ENCODE data around the gene MED27. TPM values are rescaled to one million over a fixed set of nuclear protein-coding genes. Genes with fewer than 3 reads are reported as not detected.
"Not testable (repeated sequence)": the region's sequence is repeated elsewhere in the genome, so short reads cannot be mapped to it uniquely, and the experiment has no call there.

Gene MED27
- total RNA-seq, 1 donor from 2014 or later: 19.1 TPM

- DNase-seq (ENCODE audit: extremely low read depth, low read depth, low spot score): no peak
These were observed 142.2 kb downstream of the MED27 start for GRCh38 chr9:131937451-131937850.

GRCh38 chr9:131936929-131937328 lies 142.7 kb downstream of the MED27 start:
- DNase-seq (ENCODE audit: extremely low read depth, low read depth, low spot score): no peak

GRCh38 chr9:131934673-131935072 lies 145.0 kb downstream of the MED27 start:
- DNase-seq (ENCODE audit: extremely low read depth, low read depth, low spot score): no peak

DNA sequence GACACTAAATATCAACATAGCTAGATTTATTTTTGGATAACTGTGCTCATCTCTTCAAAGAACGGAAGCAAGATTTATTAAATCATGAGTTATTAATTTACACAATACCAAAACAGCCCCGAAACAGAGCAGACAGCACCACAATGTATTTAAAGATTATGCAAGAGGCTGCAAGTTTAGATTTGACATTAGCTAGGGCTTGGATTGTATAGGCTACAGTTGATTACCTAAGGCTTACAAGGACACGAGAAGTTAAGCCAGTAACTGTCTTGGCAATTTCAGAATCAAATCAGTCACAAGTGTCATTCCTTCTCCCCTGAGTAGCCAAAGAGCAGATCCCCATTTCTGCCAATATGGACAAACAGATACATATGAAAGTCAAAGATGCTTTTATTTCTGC lies 152.6 kb downstream of the MED27 start:
- DNase-seq (ENCODE audit: extremely low read depth, low read depth, low spot score): no peak

DNA sequence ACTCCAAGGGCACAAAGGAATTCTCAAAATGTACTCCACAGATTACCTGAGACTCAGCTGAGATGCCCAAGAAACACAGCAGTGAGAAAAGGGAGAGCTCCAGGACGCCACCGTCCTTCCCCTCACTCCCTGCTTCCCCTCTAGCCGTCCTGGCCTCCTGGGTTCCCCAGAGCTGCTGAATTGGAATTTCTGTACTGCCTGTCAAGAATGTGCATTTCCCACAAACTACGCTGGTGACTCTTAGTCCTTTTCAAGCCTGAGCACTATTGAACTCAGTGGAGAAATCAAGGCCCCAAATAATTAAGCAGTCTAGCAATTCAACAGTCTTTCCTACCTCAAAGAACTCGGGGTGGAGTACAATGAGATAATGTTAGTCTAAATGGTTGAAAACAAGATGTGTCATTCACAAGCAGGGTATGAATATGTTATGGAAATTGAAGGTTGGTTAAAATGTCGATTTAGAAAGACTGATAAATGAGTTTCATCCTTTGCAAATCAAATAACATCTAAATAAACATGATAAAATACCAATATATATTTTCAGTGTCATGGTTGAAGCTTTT lies 153.2 kb downstream of the MED27 start:
- no peak for DNase-seq (ENCODE audit: extremely low read depth, low read depth, low spot score)

GRCh38 chr9:131925677-131926177 lies 153.9 kb downstream of the MED27 start:
- DNase-seq (ENCODE audit: extremely low read depth, low read depth, low spot score): no peak

- DNase-seq (ENCODE audit: extremely low read depth, low read depth, low spot score): no peak
These were observed 155.9 kb downstream of the MED27 start for GRCh38 chr9:131923766-131924165.

- no peak for DNase-seq (ENCODE audit: extremely low read depth, low read depth, low spot score)
These were observed 156.5 kb downstream of the MED27 start for GRCh38 chr9:131923132-131923671.

GRCh38 chr9:131921635-131922034 lies 158.0 kb downstream of the MED27 start:
- not testable (repeated sequence) for DNase-seq (ENCODE audit: extremely low read depth, low read depth, low spot score)

DNA sequence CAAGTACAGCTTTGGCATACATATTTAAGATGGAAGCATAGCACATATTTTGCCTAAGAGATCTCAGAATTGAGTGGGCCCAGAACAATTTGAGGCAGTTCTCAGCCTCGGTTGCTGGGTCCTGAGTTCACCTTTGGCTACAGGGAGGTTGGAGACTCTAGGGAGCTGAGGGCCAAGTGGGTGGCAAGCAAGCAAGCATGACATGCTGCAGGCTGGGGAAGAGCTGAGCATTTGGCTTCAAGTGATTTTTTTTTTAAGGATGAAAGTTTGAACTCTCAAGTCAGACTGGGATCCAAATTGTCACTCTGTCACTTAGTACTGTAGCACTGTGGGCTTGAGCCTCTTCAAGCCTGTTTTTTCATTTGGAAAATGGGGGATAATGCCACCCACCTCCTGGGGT lies 160.5 kb downstream of the MED27 start:
- DNase-seq (ENCODE audit: extremely low read depth, low read depth, low spot score): no peak

- no peak for DNase-seq (ENCODE audit: extremely low read depth, low read depth, low spot score)
These were observed 161.2 kb downstream of the MED27 start for GRCh38 chr9:131918481-131918880.

DNA sequence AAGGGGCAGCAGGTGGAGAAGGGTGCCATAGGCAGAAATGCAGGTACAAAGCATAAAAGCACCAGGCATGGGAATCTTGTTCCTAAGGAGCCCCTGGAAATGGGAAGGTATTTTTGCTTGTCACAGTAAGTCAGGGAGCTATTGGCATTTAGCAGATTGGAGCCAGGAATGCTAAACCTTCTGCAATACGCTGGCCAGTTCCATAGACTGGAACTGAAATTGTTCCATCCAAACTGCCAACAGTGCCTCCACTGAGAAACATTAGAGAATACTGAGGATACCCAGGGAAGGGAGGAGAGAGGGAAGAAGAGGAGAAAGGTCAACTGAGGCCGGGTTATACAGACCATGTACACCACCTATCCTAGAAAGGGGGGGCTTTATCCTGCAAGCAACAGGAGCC lies 162.7 kb downstream of the MED27 start:
- no peak for DNase-seq (ENCODE audit: extremely low read depth, low read depth, low spot score)

GRCh38 chr9:131915181-131915580 lies 164.5 kb downstream of the MED27 start:
- DNase-seq (ENCODE audit: extremely low read depth, low read depth, low spot score): no peak

- no peak for DNase-seq (ENCODE audit: extremely low read depth, low read depth, low spot score)
These were observed 167.0 kb downstream of the MED27 start for GRCh38 chr9:131912671-131913070.

DNA sequence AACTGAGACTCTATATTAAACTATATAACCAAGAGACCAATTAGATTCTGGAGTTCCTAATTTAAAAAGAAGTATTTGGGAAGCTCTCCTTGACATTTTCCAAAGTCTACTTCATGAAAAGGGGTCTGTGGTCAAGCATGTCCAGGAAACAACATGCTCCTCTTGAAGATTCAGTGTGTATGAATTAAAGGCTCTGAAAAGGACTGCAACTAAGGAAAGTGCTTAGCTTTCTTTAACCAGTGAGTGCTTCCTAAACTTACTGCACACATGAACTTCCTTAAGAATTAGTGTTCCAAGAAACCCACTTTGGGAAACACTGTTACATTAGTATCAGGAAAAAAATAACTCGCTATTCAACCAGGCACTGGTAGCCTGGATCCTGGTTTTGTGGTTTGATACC lies 167.6 kb downstream of the MED27 start:
- DNase-seq (ENCODE audit: extremely low read depth, low read depth, low spot score): no peak

DNA sequence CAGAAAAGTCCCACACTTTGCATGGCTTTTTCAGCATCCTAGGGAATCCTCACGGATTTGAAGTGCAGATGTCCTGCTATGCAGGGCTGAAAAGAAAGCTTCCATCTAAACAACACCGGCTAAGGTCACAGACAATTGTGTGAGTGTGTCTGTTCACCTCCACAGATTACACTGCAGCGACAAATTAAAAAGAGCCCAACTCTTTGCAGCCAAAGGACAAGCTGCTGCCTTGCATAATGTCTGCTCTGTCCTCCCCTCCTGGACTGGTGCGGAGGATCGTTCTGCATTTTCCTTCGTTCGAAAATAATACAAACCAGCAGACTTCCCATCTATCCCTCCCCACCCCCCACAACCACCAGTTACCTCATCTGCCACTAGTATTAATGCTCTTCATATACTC lies 169.1 kb downstream of the MED27 start:
- DNase-seq (ENCODE audit: extremely low read depth, low read depth, low spot score): no peak

GRCh38 chr9:131905144-131905543 lies 174.5 kb downstream of the MED27 start:
- DNase-seq (ENCODE audit: extremely low read depth, low read depth, low spot score): no peak

GRCh38 chr9:131899296-131900228 lies 180.1 kb downstream of the MED27 start:
- no peak for DNase-seq (ENCODE audit: extremely low read depth, low read depth, low spot score)

- DNase-seq (ENCODE audit: extremely low read depth, low read depth, low spot score): no peak
These were observed 186.7 kb downstream of the MED27 start for GRCh38 chr9:131892902-131893500.

DNA sequence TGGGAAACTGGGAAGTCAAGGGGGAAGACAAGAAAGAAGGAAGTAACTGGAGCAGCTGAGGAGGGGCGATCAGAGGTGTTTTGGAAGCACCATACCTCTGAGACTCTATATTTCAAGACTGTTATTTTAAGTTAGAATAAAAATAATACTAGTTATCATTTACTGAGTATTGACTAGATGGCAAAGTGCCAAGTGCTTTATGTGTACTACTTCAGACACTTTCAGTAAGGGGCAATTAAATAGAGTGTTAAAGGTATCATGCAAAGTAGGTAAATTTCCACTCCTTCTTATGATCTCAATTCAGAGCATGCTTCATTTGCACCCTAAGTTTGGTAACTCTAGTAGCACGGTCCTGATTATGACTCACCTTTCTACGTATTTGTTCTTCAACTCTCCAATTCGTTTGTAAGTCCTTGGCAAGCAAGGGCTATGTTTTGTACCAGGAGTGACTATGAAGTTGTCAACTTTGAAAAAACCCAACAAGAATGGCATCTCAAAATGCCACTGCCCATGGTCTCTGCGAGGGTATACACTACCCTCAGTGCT lies 187.4 kb downstream of the MED27 start:
- DNase-seq (ENCODE audit: extremely low read depth, low read depth, low spot score): no peak

- DNase-seq (ENCODE audit: extremely low read depth, low read depth, low spot score): no peak
These were observed 188.1 kb downstream of the MED27 start for GRCh38 chr9:131891598-131891997.
